ENCODE data around the gene OR10X1. TPM values are rescaled to one million over a fixed set of nuclear protein-coding genes. Genes with fewer than 3 reads are reported as not detected.

The OR10X1 gene, protein sequence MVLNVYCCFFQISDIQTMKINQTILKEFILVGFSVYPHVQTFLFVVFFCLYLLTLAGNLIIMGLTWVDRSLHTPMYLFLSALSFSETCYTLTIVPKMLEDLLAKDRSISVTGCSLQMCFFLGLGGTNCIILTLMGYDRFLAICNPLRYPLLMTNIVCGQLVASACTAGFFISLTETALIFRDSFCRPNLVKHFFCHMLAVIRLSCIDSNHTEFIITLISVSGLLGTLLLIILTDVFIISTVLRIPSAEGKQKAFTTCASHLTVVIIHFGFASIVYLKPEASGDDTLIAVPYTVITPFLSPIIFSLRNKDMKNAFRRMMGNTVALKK
- not detected in 2 replicates for total RNA-seq (2014; rRNA removed; shearing (Covaris generic))
- not detected in 2 replicates for total RNA-seq (2022)
- not detected for Bru-seq, nascent RNA
- not detected for BruChase-seq, experiment 1, labeled RNA remaining after a 6-hour chase
- BruChase-seq, experiment 2, labeled RNA remaining after a 2-hour chase, result not detected
- long read RNA-seq, result 0 reads

DNA sequence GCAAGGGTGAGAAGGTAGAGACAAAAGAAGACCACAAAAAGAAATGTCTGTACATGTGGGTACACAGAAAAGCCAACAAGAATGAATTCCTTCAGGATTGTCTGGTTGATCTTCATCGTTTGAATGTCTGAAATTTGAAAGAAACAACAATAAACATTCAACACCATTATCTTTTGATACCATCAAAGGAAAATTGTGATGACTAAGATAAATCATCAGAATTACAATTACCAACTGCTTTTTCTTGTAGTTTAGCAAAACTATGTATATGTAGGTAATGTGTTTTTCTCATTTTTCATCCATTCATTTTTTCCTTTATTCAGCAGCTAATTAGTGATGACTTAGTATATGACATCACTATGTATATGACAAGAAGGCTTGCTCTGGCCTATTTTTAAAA, at the start of gene OR10X1:
Gene OR10X1 (minus strand): TSS at position 167 of the 400 bp plus-strand sequence. CDS start 0 bp downstream, at position 167.
- TF ChIP-seq, protein P1, sequence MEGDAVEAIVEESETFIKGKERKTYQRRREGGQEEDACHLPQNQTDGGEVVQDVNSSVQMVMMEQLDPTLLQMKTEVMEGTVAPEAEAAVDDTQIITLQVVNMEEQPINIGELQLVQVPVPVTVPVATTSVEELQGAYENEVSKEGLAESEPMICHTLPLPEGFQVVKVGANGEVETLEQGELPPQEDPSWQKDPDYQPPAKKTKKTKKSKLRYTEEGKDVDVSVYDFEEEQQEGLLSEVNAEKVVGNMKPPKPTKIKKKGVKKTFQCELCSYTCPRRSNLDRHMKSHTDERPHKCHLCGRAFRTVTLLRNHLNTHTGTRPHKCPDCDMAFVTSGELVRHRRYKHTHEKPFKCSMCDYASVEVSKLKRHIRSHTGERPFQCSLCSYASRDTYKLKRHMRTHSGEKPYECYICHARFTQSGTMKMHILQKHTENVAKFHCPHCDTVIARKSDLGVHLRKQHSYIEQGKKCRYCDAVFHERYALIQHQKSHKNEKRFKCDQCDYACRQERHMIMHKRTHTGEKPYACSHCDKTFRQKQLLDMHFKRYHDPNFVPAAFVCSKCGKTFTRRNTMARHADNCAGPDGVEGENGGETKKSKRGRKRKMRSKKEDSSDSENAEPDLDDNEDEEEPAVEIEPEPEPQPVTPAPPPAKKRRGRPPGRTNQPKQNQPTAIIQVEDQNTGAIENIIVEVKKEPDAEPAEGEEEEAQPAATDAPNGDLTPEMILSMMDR (conservative IDR thresholded peaks at IDR 0.05; ENCODE audit: low read length), result no peak
- TF ChIP-seq EZH2phosphoT487 (IDR thresholded peaks at IDR 0.05; ENCODE audit: borderline replicate concordance, low read depth, low read length), result no peak
- DNase-seq (ENCODE audit: low spot score), result no peak
- Histone ChIP-seq H3K36me3 (ENCODE audit: insufficient read depth, low read length) (no peaks in the 10 kb centered on the region), H4K20me1 (ENCODE audit: insufficient read depth, low read length) (no peaks in the 10 kb centered on the region), H3K4me1 (ENCODE audit: insufficient read depth, low read length, poor library complexity, severe bottlenecking) (no peaks in the 10 kb centered on the region), H3K27ac (ENCODE audit: low read depth, low read length, poor library complexity, severe bottlenecking) (no peak within 1 kb of the TSS), H3K79me2 (ENCODE audit: insufficient read depth, low read depth, low read length) (no peaks in the 10 kb centered on the region), H3K9me2 (ENCODE audit: insufficient read depth, low read length) (no peaks in the 10 kb centered on the region), H2AFZ (ENCODE audit: low read length) (no peak within 1 kb of the TSS), H3K9me3 (ENCODE audit: low read length) (no peaks in the 10 kb centered on the region), H3K4me3 (ENCODE audit: low read depth, low read length, poor library complexity, severe bottlenecking) (no peak within 1 kb of the TSS), H3K4me2 (ENCODE audit: low read length) (no peak within 1 kb of the TSS)
- no TSS peak for BruUV-seq (replicated peaks)
- intact Hi-C loops (cut with micrococcal nuclease; ENCODE audit: unreplicated experiment), result no loop called here
- ChIA-PET POLR2A (interaction anchor here (0.8 to 1.0 kb wide), 2 partner anchors 31 to 210 kb away, joined by 3 to 6 read pairs; no protein-coding TSS in a partner anchor), CTCF (ENCODE audit: unreplicated experiment) (no interaction called here)

DNA sequence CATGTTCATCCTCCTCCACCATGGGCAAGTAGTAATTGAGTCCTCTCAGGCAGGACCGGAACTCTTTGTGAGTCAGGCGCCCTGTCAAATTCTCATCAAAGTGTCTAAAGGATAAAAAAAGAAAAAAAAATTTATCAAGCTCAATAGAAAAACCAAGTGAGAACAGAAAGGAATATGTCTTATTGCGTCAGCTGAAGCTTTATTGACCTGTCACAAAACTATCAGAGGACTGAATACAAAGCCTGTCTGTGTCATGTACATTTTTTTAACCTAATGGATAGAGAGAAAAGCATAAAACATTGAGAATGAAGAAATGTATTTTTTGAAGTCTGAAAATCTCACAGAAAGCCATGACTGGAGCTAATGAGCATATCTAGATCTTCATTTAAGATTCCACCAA, 34.1 kb upstream of the OR10X1 start:
- no TSS peak for BruUV-seq (replicated peaks)
- H3K36me3 ChIP-seq (ENCODE audit: insufficient read depth, low read length), result no peaks in the 10 kb centered on the region
- ChIA-PET POLR2A (interaction anchor here (0.9 kb wide), 1 partner anchor 12 kb away, joined by 4 read pairs; no protein-coding TSS in a partner anchor), CTCF (ENCODE audit: unreplicated experiment) (no interaction called here)
- no peaks in the 10 kb centered on the region for H3K9me3 ChIP-seq (ENCODE audit: low read length)
- H3K27ac ChIP-seq (ENCODE audit: low read depth, low read length, poor library complexity, severe bottlenecking), result no peak overlapping the region
- H3K9me2 ChIP-seq (ENCODE audit: insufficient read depth, low read length), result no peaks in the 10 kb centered on the region
- no peak overlapping the region for H2AFZ ChIP-seq (ENCODE audit: low read length)
- DNase-seq (ENCODE audit: low spot score), result no peak
- no peak overlapping the region for H3K4me3 ChIP-seq (ENCODE audit: low read depth, low read length, poor library complexity, severe bottlenecking)
- TF ChIP-seq, protein P1 (conservative IDR thresholded peaks at IDR 0.05; ENCODE audit: low read length), result no peak
- no peak for TF ChIP-seq EZH2phosphoT487 (IDR thresholded peaks at IDR 0.05; ENCODE audit: borderline replicate concordance, low read depth, low read length)
- intact Hi-C loops (cut with micrococcal nuclease; ENCODE audit: unreplicated experiment), result no loop called here
- H3K4me2 ChIP-seq (ENCODE audit: low read length), result no peak overlapping the region
- no peaks in the 10 kb centered on the region for H3K79me2 ChIP-seq (ENCODE audit: insufficient read depth, low read depth, low read length)
- H4K20me1 ChIP-seq (ENCODE audit: insufficient read depth, low read length), result no peaks in the 10 kb centered on the region
- H3K4me1 ChIP-seq (ENCODE audit: insufficient read depth, low read length, poor library complexity, severe bottlenecking), result no peaks in the 10 kb centered on the region

DNA sequence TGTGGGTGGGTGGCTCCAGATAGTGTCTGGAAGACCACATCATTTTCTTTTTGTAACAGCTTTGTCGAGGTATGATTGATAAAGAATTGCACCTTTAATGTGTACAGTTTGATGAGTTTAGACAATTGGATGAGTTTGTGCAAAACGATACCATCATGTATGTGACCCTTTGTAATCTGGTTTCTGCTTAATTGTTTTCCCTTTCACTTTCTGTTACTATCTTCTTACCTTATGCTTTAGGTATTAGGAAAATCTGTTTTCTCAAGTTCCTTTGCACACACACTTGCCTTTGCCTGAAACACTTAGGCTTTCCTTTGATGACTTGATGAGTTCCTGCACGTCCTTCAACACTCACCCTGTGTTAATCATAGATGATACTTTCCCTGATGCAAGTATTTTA, 32.2 kb upstream of the OR10X1 start:
- no peaks in the 10 kb centered on the region for H3K9me3 ChIP-seq (ENCODE audit: low read length)
- no peaks in the 10 kb centered on the region for H3K36me3 ChIP-seq (ENCODE audit: insufficient read depth, low read length)
- no peak overlapping the region for H3K4me3 ChIP-seq (ENCODE audit: low read depth, low read length, poor library complexity, severe bottlenecking)
- no TSS peak for BruUV-seq (replicated peaks)
- intact Hi-C loops (cut with micrococcal nuclease; ENCODE audit: unreplicated experiment), result no loop called here
- H2AFZ ChIP-seq (ENCODE audit: low read length), result no peak overlapping the region
- H4K20me1 ChIP-seq (ENCODE audit: insufficient read depth, low read length), result no peaks in the 10 kb centered on the region
- ChIA-PET CTCF (ENCODE audit: unreplicated experiment) (no interaction called here), POLR2A (no interaction called here)
- TF ChIP-seq, protein P1 (conservative IDR thresholded peaks at IDR 0.05; ENCODE audit: low read length), result no peak
- TF ChIP-seq EZH2phosphoT487 (IDR thresholded peaks at IDR 0.05; ENCODE audit: borderline replicate concordance, low read depth, low read length), result no peak
- no peak overlapping the region for H3K4me2 ChIP-seq (ENCODE audit: low read length)
- no peaks in the 10 kb centered on the region for H3K9me2 ChIP-seq (ENCODE audit: insufficient read depth, low read length)
- no peaks in the 10 kb centered on the region for H3K79me2 ChIP-seq (ENCODE audit: insufficient read depth, low read depth, low read length)
- H3K27ac ChIP-seq (ENCODE audit: low read depth, low read length, poor library complexity, severe bottlenecking), result no peak overlapping the region
- DNase-seq (ENCODE audit: low spot score), result no peak
- H3K4me1 ChIP-seq (ENCODE audit: insufficient read depth, low read length, poor library complexity, severe bottlenecking), result no peaks in the 10 kb centered on the region
